DMS114 treated with DMSO at 0.1 percent for 48 hours (cell line): ENCODE data around the gene NHSL1.

Experiments used
- DNase-seq: peaks from one replicate; lab custom pipeline; 2025; ENCODE audit not compliant: unreplicated experiment; lab: John Stamatoyannopoulos, UW

Gene NHSL1

DNA sequence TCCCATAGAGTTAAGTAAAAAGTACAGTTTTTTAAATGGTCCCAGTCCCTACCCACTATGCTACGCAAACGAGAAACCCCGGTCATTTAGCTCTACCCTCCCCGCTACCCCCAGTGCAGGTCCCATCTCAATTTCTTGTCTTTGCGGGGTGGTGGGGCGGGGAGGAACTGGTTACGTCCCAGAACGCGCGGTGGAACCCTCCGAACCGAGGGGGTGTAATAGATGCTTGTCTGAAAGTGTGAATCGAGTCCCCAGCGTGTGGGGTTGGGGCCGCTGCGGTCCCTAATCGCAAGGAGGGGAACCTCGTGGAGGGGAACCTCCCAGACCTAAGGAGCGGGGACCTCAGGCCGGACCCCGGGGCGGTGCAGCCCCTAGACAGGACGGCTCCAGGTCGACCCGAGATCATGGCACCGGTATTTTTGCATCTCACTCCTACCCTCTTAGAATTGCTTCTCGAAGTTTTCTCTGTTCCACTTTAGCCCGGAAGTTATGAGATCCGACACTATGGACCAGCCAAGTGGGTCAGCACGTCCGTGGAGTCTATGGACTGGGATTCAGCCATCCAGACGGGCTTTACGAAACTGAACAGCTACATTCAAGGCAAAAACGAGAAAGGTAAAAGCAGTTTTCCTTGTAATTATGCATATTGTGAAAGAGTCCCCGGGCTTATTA, 94.5 kb downstream of the NHSL1 start:
- DNase-seq, result no peak

DNA sequence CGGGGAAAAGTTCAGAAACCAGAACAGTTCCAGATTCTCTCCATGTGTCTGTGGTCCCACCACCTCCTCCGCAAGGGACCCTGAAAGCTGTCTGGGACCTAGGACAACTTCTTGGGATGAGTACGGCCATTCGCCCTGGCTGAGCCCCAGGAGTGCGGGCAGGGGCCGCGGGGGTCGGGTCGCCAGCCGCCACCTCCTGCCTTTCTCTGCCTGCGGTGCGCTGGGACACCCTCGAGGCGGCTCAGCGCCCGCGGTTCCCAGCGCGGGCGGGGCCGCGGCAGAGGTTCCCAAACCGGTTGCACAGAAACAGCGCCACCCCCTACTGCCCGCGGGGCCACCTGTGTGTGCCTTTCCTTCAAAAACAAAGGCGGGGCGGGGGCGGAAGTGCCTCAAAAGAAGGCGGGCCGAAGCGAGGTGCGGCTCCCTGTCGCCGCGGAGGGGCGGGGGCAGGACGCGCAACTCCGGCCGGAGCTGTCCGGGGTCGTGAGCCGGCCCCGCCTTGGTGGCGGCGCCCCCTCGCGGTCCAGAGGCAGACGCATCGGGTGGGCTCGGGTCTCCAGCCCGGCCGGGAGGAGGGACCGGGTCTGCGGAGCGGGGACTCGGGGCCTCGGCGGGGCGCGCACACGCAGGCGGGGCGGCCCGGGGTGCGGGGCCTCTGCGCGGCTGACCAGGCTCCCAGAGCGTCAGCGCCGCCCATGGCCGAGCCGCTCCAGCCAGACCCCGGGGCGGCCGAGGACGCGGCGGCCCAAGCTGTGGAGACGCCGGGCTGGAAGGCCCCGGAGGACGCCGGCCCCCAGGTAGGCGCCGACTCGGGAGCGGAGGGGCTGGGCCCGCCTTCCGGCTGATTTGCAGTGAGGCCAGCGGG, 95.3 kb downstream of the NHSL1 start, which contains the start of gene HEBP2:
TSS of gene HEBP2 (plus strand) at position 423 of the 865 bp plus-strand sequence. CDS start at position 696, 273 bp downstream.
- peak; percentile 45 for DNase-seq

DNA sequence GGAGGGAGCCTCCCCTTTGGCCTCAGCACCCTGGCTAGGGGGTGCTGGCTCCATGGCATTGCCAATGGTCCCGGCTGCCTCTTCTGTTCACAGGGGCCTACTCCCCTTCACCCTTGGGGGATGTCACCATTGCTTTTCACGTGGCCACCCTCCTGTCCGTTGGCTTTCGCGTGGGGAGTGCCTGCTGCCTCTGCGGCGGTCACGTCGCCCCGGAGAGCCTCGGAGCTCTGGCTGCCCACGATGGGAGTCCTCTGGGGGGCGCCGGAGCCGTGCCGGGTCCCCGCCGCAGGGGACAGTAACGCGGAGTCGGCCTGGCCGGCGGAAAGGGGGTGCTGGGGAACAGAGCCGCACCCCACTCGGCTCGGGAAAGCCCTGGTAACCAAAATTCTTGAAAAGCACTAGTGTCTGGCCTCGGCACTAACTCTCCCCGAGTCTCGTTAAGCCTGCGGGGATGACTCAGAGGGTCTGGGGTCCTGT, 95.9 kb downstream of the NHSL1 start:
- DNase-seq, result no peak

DNA sequence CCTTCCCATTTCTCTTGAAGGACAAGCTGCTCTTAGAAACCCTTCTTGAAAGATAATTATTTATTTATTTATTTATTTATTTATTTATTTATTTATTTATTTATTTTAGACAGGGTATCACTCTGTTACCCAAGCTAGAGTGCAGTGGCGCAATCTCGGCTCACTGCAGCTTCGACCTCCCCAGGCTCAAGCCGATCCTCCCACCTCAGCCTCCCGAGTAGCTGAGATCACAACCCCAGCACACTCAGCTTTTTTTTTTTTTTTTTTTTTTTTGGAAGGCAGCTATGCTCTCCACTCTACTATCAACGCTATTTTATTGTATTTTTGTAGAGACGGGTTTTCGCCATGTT, 96.5 kb downstream of the NHSL1 start:
- DNase-seq, result no peak

DNA sequence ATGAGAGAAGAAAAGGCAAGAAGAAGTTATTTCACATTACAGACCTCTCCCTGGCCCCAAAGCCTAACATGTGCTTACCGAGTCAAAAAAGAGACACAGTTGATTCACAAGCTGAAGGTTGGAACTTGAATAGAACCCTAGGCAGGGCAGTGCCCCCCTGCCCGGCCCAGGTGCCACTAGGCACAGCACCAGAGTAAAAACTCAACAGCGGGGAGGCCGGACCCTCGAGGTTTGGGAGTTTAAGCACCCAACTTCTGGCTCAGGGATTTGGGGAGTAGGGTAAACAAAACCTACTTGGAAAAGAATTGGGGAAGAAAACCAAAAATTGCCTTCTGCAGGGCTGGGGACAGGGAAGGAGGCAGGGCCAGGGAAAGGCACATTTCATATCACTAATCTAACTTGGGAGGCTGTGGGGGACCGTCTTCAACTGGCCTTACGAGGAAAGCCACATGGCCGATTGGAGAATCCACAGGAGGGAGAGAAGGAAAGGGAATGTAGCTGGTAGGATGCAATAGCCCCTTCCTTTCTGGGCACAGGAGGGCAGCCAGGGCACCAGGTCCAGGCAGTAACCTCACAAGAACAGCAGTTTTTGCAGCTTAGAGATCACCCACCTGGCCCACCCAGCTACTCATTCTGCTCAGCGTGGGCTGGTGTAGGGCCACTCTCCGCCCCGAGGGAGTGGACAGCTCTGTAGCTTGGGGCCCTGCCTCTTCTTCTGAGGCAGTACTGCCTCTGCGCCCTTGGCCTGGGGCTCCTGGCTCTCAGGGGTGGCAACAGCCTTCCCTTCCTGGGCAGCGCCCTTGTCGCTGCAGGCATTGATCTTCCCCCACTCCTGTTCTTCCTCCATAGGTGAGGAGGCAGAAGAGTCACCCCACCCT, 97.1 kb downstream of the NHSL1 start:
- DNase-seq, result no peak

DNA sequence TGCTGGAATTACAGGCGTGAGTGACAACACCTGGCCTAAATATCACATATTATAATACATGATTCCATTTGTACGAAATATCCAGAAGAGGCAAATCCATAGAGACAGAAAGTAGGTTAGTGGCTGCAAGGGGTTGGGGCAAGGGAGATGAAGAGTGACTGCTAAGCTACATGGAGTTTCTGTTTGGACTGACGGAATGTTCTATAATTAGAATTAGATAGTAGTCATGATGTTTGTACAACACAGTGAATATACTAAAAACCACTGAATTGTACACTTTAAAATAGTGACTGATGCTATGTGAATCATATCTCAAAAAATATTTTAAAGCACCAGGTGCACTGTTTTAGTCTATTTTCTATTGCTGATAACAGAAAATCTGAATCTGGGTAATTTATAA, 99.0 kb downstream of the NHSL1 start:
- no peak for DNase-seq

DNA sequence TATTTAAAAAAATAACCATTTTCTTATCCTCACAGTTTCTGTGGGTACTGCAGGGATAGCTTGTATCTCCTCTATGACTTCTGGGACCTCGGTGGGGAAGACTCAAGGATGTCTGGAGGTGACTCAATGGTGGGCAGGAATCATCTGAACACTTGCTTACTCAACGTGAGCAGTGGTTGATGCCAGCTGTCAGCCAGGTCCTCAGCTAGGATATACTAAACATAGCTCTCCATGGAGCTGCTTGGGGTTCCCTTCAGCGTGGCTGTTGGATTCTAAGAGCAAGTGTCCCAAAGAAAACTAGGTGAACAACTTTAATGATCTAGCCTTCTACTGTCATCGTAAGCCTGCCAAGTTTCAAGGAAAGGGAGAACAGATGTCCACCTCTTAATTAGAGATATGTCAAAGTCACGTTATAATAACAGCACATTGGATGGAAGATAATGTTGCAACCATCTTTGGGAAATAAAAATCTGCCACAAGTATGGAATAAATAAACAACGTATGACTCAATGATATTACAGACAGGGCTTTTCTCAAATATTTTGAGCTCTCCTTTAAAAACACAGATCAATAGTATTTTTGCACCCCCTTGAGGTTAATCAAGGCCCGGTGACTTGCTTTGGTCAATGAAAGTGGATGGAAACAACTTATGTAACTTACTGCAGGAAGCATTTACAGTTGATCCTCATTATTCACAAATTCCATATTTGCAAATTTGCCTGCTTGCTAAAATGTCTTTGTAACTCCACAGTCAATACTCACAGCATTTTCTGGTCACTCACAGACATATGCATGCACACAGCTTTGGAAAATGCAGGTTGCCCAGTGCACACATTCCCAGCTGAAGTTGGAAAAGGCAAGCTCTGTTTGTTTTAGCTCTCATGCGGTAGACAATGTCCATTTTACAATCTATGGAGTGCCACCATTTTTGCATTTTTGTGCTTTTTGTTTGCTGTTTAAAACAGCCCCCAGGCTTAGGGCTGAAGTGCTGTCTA, 101.9 kb downstream of the NHSL1 start:
- DNase-seq, result no peak

DNA sequence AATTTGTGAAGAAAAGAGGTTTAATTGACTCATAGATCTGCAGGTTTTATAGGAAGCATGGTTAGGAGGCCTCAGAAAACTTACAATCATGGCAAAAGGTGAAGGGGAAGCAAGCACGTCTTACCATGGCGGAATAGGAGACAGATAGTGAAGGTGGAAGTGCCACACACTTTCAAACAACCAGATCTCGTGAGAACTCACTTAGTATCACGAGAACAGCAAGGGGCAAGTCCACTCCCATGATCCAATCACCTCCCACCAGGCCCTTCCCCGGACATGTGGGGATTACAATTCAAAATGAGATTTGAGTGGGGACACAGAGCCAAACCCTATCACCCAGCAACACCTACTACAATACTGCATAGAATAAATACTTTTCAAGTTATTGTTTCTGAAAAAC, 102.6 kb downstream of the NHSL1 start:
- DNase-seq, result no peak

DNA sequence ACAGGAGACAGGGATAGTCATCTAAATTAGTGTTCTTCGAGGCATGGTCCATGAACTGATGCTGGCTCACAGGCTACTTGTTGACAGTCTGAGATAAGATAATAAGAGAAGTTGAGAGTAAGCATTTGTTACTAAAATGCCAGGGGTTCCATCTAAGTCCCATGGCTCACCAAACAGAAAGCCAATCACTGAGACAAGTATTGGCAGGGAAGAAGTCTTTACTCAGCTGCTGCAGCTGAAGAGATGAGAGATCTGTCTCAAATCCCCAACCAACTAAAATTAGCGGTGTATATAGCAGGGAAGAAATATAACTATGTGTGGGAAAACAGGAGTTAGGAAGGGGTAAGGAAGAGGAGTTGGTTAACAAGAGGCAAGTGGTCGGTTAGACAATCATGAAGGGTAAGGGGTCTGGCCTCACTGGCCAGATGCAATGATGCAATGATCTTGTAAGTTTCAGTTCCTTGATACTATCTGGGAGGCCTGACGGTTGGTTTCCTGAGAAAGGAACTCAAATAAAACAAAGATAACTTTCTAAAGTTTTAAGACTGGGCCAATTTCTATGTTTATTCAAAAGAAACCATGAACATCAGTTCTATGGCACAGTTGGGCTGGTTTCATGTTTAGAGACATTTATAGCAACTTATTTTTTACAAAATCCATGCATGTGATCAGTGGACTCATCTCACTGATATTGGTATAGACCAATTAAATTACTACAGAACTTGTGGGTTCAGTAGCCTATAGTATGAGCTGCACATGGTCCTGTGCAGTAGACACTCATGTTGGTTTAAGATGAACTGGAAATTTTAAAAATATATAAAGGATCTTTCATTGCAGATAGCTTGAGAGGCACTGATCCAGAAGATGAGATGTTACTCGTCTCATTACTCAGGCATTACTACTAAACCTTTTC, 105.2 kb downstream of the NHSL1 start:
- DNase-seq, result no peak

DNA sequence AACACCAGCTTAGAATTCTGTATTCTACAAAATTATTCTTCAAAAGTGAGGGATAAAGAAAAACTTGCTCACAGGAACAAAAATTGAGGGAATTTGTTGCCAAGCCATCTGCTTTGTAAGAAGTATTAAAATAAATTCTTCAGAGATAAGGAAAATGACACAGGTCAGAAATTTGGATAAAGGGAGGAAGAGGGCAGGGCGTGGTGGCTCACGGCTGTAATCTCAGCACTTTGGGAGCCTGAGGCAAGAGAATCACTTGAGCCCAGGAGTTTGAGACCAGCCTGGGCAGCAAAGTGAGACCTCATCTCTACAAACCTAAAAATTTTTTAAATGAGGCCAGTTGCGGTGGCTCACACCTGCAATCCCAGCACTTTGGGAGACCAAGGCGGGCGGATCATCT, 109.7 kb downstream of the NHSL1 start:
- no peak for DNase-seq

DNA sequence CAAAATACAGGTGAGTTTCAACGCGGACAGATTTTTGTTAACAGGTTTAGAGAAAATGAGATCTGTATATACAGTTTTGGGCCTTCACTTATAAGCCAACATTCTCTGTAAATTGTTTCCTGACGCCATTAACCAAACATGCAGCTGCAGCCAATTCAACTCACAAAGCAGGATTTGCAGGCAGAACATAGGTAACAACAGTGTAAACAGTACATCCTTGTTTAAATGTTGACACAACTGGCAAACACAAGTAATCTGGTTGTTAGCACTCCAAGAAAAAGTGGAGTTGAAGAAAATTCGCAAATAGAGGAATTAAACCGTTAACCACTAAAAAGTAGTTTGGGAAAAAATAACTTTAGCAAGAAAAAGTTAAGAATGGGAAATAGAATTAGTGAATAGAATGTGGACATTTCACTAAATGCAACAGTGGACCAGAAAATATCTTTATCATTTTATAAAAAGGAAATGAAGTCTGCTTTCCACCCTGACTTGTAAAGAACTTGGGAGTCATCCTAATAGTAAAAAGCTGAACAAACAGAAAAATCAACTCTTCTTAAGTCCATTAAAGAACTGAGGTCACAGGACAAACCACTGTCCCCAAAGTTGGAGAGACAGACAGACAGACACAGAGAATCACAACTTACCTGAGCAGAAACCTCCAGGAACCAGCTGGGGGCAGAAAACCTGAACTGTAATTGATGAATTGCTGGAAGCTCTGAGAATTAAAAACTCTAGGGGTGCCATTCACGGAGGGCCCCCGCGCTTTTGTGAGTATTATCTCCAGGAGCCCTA, 111.5 kb downstream of the NHSL1 start:
- no peak for DNase-seq

DNA sequence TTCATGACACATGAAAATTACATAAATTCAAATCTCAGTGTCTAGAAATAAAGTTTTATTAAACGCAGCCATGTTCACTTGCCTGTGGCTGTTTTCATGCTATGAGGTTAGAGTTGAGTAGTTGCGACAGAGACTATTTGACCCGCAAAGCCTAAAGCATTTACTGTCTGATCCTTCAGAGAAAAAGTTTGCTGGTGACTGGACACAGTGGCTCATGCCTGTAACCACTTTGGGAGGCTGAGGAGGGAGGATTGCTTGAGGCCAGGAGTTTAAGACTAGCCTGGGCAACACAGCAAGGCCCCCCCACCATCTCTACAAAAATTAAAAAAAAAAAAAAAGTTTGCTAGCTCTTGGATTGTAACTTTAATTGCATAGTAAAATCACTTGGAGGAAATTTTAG, 112.4 kb downstream of the NHSL1 start:
- DNase-seq, result no peak

DNA sequence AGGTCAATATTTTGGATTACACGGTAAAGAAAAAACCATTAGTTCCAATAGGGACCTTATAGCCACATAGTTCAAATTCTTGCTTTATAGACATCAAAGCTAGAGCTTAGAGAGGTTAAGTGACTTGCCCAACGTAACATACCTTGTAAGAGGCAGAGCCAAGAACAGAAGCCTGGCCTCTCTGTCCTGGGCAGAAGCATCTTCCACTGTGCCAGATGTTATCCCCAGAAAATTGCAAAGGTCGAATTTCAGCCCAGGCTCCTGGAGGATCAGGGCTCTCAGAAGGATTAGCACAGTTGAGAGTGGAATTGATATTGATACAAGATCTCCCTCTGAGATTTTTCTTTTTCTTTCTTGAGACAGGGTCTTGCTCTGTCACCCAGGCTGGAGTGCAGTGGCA, 115.5 kb downstream of the NHSL1 start:
- DNase-seq, result no peak

DNA sequence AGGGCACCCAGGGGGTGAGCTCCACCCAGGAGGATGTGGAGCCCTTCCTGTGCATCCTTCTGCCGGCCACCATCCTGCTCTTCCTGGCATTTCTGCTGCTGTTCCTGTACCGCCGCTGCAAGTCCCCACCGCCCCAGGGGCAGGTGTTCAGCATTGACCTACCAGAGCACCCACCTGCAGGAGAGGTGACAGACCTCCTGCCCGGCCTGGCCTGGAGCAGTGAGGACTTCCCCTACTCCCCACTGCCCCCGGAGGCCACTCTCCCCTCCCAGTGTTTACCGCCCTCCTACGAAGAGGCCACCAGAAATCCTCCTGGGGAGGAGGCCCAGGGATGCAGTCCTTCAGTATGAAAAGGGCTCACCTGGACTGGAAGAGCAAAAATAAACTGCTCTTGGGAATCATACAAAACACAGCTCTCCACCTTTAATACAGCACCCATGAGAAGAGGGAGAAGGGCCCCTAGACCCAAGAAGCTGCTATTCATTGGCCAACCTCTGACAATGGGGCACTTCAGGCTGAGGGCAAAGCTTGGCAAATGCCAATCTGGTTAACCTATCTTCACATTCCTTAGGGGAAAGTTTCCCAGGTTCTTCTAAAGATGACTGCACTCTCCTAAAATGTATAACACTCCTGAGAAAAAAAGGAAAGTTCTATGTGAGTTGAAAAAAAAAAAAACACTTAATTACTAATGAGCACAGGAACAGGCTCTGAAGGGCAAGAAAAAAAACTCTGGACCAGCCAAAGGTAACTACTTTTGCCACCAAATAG, 116.6 kb downstream of the NHSL1 start:
- no peak for DNase-seq

DNA sequence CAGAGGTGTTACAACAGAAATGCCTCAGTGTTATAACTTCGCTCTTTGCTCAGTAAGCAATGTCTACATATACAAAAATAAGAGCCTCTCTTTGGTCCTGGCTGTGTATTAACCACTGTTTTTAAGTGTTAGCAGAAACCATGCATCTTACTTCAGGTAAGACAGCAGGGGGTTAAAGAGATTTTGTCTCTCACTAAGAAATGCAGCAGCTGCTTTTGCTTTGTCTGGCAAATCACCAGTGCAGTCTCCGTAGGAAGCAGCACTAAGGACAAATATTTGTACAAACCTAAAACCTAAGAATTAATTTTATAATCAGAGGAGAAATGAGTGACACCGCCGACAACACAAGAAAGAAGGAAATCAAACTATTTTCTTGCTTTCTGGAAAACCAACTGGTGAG, 120.8 kb downstream of the NHSL1 start:
- no peak for DNase-seq

DNA sequence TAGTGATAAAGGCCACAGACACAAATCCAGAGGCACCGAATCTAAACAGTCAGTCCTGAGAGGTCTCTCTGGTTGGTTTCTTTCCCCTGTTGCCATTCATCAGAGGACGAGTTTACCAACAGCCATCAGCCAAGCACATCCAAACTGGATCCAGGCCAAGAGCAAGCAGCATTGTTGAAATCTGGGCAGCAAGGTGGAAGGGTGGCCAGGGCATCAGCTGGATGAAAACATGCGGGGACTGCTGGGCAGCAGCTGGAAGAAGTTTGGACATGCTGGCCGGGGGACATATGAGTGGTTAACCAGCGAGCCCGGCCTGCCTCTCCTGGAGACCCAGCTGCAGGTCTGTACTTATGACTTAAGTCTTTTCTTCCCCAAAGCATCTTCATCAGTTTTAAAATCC, 121.5 kb downstream of the NHSL1 start, which contains the start of gene SMIM28:
TSS of gene SMIM28 (plus strand) at position 62 of the 400 bp plus-strand sequence. CDS start at position 230, 168 bp downstream.
- DNase-seq, result no peak

DNA sequence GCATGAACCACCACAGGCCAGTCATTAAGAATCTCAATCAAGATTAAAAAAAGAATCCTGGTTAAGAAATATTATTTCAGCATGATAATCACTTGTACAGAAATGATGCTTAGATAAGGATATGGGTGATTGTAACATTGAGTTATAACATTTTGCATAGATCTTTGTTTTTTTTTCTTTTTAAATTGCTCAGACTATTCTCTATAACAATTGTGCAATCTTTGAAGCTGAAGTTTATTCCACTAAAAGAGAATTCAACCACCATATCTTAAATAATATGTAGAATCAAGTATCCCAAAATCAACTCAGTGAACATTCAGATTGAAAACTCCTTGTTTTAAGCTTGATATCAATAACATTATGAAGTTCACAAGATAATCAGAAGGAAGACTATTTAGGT, 122.3 kb downstream of the NHSL1 start:
- DNase-seq, result no peak
